GM18508 (cell line): Measurements from ENCODE around the gene NPHS2.

Source experiments
- ATAC-seq: cut with Tn5 transposase; IDR thresholded peaks from one replicate; pipeline ENCODE4 v1.9.1; 2021; ENCODE audit warnings: moderate number of reproducible peaks; ENCODE audit not compliant: insufficient read depth, unreplicated experiment

The NPHS2 gene

DNA sequence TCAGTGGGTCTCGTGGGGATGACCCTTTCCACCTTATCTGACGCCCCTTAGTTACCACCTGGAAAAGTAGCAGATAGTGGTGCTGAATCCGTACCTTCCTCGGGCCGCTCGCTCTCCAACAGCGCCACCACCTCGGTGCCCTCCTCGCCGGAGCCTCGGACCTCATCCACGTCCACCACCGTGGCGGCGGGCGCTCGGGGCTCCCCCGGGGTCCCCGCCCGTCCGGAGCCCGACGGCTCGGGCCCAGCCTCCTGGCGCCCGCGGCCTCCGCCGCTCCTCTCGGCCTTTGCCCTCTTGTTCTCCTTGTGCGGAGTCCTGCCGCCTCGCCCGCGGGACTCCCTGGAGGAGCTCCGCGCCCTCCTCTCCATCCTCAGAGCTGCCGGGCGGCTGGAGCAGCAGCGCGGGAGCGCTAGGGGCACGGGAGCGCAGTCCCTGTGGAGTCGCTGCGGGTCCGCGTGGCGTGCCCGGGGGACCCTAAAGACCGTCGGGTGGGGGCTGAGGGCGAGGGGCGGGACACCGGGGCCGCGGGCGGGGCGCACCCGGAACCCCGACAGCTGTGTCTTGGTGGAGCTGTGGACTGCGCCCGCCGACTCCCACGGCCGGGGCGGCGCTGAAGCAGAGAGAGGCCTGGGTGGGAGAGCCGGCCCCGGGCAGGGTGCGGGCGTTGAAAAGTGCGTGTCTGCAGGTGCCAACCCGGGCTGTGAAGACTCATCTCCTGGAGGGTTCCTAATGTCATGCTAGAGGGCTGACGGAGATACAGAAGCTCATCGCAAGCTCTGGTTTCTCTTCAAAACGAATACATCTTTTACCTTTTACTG, at the start of gene NPHS2:
NPHS2 (minus strand) TSS at position 452 of the 818 bp plus-strand sequence; CDS start at position 368, 84 bp downstream.
- ATAC-seq, result no peak

DNA sequence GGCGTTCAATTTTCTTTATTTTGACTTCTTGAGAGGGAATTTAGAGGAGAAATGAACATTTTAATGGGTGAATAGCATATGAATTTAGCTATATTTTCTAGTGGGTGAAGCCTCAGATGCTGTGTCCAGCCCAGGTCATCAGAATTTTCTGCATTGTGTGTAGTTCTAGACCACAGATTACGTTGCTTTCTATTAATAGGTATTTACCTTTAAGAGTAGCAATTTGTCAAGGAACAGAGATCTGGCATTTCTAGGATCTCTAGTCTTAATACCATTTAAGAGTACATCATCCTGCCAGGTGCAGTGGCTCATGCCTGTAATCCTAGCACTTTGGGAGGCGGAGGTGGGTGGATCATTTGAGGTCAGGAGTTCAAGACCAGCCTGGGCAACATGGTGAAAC, 36.6 kb upstream of the NPHS2 start:
- ATAC-seq, result no peak

DNA sequence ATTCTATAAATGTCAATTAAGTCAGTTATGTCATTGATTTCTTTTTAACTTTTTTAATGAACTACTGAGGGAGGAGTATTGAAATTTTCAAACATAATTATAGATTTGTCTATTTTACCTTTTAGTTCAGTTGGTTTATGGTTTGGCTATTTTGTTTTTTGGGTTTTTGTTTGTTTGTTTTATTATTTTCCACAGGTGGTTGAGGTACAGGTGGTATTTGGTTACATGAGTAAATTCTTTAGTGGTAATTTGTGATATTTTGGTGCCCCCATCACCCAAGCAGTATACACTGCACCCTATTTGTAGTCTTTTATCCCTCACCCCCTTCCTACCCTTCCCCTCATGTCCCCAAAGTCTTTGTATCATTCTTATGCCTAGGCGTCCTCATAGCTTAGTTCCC, 25.3 kb upstream of the NPHS2 start:
- no peak for ATAC-seq

DNA sequence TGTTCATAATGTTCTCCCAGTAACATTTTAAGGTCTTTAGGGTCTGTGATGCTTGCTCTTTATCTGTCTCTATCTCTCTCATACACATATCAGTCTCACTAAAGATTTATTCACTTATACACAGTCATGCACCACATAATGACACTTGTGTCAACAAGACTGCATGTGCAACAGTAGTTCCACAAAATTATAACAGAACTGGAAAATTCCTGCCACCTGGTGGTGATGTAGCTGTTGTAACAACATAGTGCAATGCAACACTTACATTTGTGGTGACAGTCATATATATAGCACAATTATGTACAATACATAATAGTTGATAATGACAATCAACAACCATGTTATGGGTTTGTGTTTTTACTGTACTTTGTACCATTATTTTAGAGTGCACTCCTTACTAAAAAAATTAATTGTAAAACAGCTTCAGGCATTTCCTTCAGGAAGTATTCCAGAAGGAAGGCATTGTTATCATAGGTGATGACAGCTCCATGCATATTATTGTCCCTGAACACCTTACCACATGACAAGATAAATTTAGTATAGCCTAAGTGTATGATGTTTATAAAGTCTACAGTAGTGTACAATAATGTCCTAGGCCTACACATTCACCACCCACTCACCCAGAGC, 24.0 kb upstream of the NPHS2 start:
- no peak for ATAC-seq

DNA sequence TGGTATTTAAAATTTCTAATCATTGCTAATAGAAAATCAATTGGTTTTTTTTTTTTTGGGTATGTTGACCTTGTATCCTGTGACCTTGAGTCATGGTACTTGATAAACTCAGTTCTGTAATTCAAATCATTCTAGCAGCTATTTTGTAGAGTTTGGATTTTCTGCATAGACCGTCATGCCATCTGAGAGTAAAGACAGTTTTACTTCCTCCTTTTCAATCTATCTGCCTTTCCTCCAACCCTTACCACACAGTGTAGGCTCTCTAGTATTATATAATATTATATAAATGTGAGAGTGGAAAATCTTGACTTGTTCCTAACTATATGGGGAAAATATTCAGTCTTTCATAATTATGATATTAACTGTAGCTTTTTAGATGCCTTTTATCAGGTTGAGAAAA, 22.9 kb upstream of the NPHS2 start:
- no peak for ATAC-seq

DNA sequence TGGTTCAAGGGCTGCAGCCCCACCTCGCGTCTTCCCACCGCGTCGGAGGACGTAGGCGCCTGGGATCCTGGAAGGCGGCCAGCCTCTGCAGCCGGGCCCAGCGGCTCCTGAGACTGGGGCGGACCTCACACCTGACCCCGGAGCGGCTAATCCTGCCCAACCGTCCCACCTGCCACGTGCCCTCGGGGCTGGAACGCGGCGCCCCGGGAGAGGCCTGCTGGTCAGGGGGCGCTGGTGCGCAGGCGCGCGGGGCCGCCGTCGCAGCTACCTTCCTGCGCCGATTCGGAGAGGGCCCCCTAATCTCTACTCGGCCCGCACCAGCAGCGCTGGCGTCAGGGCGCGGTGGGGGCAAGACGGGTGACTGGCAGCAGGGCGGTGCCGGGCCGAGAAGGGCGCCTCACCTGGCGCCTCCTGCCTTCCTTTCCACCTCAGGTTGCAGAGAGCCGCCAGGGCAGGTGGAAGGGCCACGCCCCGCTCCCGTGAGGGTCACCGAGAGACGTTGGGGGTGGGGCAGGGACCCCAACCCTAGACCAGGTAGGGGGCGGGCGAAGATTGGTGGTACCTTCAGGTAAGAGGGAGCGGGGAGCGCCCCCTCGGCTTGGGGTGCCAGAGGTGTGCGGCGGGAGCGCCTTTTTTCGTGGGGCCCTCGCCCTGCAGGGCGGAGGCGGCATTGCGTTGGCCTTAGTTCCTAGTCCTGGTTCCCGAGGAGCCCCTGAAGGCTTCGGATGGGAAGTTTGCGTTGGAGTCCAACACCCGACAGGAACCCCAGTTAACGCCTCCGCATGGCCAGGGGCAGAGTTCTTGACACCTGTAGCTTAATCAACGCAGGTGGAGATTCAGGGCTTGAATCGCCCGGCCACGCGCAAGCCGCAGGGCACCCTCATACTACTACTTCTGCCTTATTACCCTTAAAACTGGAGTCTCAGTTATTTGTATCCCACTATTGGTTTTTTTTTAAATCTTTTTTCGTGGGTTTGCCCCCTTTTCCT, 16.1 kb upstream of the NPHS2 start, which contains the start of gene TDRD5:
TDRD5 (plus strand) TSS at position 241 of the 989 bp plus-strand sequence. CDS start 784 bp downstream, outside the sequence.
- no peak for ATAC-seq

DNA sequence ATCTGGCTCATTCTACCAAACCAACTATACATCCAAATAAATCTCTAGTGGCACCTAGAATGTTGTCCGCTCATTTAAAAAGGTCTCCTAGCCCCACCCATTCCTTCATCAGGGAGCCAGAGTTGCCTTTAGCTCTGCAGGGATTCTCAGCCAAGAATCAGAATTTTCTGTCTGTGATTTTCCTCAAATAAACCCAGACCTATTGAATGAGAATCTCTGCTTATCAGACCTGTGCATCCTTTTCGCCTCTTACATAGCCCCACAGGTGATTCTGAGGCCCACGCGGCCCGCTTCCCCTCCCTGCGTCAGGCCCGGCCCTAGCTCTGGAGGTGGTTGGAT, 15.5 kb upstream of the NPHS2 start:
- ATAC-seq, result no peak

DNA sequence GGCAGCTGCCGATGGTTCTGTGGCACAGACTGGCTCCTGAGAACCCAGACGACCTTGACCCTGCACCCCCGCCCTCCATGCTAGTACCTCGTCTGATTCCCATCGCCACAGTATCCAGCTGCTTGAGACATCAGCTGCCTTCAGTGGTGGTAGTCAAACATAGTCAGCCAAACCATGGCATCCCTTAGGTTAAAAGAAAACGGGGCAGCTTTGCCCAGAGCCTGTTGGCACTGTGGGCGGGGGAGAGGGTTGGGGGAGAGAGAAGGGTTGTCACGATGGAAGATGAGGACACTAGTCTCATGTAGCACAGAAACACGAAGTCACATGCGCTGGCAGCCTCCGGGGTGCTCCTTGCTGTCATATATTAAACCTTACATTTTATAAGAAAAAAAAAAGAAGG, 14.9 kb upstream of the NPHS2 start:
- ATAC-seq, result no peak

DNA sequence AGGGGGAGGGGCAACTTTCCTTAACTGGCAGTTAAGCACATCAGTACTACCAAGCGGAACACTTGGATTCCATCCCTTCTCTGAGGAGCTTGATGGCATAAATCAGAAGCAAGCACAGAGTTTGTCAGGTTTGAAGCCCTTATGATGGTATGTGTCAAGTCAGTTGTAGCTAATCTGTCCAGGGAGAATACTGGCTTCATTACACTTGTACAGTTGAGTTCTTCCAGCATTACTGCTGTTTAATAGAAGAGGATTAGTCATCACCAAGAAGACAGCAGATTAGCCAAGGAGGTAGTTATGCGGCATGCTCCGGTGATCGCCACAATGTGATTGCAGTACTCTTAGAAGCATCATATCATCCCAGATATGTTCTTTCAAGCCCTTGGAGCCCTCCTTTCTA, 13.8 kb upstream of the NPHS2 start:
- no peak for ATAC-seq

DNA sequence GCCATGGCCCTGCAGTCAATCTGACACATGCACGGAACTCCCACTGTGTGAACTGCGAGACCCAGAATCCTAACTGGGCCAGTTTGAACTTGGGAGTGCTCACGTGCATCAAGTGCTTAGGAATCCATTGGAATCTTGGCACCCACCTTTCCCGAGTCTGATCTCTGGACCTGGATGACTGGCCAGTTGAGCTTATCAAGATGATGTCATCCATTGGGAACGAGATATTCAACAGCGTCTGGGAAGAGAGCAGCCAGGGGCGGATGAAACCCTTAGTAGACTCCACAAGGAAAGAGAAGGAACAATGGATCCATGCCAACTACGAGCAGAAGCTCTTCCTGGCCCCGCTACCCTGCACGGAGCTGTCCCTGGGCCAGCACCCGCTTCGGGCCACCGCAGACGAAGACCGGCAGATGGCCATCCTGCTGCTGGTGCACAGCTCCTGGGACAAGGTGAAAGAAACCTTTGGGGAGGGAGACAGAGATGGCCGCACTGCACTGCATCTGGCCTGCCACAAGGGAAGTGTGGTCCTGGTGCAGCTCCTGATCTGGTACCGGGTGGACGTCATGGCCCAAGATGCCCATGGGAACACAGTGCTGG, 12.8 kb upstream of the NPHS2 start:
- ATAC-seq, result no peak

DNA sequence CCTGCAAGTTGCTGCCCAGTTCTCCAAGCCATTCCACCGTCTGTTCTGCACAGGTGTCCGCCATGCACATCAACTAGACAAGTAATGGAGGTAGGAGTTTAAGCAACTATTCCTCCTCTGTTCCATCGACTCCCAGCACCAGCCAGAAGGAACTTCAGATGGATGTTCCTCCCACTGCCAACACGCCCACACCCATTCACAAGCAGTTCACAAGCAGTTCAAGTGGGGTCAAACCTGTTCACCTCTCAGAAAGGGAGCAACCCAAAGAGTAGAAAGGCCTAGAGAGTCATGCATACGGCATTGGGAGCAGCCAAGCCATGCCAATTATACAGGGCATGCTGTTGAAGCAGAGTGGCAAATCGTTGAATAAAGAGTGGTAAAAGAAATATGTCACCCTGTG, 11.6 kb upstream of the NPHS2 start:
- ATAC-seq, result no peak

DNA sequence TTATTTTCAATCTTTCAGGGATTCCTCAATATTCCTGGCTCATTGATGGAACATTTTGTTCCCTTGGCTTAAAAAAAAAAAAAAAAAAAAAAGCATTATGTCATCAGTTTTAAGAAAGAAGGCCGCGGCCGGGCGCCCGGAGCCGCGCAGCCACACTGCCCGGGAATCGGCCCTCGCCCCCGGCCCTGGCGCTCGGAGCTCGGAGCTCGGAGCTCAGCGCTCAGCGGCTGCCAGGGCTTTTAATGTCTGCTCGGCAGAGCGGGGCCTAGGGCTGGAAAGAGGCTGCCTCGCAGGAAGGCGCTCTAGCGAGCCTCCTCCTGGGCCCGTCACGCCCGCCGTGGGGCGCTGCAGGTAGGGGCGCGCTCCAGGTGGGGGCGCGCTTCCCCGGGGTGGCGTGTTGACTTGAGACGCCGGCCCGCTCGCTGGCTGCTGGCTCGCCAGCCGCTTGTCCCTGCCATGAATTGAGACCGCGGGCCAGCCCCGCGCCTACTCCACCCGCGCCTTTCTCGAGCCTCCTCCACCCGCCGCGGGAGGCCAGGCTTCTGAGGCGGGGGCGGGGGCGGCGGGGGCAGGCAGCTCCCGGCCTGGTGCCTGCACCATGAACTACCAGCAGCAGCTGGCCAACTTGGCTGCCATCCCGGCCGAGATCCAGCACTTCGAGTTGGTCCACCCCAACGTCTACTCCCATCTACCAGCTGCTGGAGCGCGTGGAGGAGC, 10.5 kb upstream of the NPHS2 start:
- no peak for ATAC-seq

DNA sequence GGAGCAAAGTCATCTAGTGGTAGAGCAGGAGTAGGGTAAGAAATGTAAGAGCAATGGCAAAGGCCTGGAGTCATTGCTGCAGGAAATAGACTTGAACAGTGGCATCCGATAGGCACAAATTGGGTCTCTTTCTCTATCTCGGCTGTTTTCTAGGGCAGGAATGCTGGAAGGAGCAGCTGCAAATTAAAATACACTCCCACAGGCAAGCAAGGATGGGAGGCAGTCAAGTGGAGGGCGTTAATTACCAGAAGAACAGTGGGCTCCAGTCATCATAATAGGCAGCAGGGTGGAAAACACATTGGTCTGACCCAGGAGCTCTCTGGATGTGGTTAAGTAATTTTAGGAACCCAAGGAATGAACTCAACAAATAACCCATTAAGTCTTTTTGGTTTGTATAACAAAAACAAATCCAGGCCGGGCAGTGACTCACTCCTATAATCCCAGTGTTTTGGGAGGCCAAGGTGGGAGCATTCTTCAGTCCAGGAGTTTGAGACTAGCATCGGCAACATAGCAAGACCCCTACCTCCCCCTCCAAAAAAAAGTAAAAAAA, 8.1 kb upstream of the NPHS2 start:
- ATAC-seq, result no peak

DNA sequence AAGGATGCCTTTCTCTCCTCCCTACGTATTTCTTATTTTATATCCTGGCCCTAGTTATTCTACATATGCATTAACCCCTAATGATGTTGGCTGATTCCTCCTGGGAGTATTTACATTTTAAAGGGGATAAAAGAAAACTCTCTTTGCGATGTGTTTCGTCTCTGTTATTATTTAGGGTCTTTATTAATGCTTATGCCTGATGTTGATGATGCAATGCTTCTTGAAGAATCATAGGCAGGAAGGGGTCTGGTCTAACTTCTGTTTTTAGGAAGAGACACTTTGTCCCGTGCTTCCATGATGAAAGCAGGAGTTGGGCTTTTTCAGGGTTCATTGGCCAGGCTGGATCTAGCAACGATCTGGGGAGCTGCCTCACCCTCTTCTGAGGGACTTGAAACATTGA, 761 bp upstream of the NPHS2 start:
- no peak for ATAC-seq

DNA sequence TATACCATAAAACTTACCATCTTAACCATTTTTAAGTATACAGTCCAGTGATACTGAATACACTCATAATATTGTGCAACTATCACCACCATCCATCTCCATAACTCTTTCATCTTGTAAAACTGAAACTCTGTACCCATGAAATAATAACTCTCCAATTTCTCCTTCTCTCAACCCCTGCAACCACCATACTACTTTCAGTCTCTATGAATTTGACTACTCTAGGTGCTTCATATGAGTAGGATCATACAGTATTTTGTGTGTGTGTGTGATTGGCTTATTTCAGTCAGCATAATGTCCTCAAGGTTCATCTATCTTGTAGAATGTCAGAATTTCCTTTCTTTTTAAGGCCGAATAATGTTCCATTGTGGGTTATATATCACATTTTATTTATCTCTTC, 17.7 kb downstream of the NPHS2 start:
- ATAC-seq, result no peak

DNA sequence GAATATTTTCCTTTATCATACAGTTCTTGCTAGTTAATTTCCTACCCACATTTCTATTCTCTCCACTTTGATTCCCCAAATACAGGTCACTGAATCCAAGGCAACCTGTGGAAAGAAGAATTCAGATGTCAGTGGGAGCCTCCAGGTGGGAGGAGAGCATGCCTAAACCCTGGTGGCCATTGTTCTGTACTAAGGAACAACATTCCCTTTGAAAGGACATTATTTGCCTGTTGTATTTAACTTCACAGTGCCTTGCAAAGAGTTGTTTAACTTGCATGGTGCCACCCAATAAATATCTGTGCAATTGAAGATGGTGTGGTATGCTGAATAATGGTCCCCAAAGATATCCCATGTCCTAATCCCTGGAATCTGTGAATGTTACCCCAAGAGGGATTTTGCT, 21.3 kb downstream of the NPHS2 start:
- no peak for ATAC-seq

DNA sequence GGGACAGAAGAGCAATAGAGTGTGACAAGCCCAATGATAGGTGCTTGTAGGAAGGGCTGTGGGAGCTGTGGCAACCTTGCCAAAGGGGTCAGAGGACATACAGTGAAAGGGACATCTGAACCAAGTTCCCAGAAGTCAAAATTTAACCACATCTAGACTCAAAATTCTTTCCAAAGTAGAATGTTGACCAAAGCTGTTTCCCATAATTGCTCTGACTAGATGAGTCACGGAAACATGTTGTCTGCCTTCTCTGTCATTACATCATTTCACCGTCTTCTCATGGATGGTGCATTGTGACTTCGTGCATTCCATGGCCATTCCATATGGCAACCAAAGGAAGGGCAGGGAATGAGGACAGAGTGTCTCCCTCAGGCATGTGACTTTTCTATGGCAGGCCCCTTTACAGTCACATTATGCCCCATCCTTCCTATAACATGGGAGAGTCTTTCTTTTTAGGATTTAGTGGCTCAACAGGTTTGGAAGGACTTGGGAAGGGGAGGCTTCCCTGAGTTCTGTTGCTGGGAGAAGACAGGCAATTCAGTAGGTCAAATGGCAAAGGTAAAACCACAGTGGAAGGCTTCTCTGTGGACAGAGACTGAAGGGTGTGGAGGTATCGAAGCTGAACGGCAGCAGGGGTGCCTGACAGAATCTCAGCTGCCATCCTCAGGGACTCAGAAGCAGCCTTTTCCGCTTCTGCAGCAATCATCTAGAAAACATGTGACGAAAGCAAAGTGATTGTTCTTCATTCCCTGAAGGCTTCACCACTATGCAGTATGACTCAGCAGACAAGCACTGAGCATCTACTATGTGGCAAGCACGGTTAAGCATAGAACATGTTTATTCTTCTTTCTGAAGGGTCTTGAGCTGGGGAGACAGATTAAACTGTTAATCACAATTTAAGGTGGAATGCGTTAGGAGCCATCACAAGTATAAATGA, 24.7 kb downstream of the NPHS2 start:
- no peak for ATAC-seq

DNA sequence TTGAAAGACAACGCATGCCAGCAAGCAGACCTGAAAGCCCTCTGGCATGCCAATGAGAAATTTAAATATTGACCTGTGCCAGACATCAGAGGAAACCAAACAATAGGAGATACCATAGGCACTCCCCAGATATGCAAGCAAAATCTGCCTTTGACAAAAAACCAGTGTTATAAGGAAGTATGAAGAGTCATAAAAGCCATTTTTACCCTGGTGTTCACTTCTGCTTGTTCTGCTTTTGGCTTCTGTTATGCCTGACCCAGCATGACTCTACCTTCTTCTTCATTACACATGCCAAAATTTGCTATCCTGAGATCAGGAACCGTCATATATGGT, 26.4 kb downstream of the NPHS2 start:
- no peak for ATAC-seq
